ENCODE results near the gene NME7. TPM values are rescaled to one million over a fixed set of nuclear protein-coding genes. Genes with fewer than 3 reads are reported as not detected.
A peak's percentile ranks its signal among the peaks of the same experiment; 100 is the strongest.

The NME7 gene
- total RNA-seq, 2 experiments from 2014 or later, result 18.9 to 22.4 TPM

DNA sequence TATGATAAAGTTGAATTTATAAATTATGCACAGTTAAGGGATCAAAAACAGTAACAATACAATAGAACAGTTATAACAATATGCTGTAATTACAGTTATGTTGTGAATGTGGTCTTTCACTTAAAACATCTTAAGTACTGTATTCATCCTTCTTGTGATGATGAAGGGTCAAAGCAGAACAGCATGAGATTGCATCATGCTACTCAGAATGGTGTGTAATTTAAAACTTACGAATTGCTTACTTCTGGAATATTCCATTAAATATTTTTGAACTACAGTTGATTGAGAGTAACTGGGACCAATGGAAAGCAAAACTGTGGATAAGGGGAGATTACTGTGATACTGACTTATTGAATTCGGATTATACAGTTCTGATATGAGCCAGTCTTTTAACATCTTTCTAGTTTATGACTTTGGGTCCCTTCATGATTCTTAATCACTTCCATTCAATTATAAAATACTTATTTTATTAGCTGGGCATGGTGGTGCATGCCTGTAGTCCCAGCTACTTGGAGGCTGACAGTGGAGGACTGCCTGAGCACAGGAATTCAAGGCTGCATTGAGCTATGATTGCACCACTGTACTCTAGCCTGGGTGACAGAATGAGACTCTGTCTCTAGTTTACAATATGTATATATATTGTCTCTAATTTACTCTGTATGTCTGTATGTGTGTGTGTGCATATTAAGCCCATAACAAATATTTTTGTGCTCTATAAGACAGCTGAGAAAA lies 217.9 kb downstream of the NME7 start:
- DNase-seq, result no peak
- no peaks in the 10 kb centered on the region for H3K4me1 Mint-ChIP-seq
- H3K36me3 Mint-ChIP-seq, result peaks cover 3% of the 10 kb centered on the region
- H3K4me3 Mint-ChIP-seq, result no peak overlapping the region
- no peak overlapping the region for H3K27ac Mint-ChIP-seq
- H3K27me3 Mint-ChIP-seq, result no peaks in the 10 kb centered on the region
- H3K9me3 Mint-ChIP-seq, result no peaks in the 10 kb centered on the region

DNA sequence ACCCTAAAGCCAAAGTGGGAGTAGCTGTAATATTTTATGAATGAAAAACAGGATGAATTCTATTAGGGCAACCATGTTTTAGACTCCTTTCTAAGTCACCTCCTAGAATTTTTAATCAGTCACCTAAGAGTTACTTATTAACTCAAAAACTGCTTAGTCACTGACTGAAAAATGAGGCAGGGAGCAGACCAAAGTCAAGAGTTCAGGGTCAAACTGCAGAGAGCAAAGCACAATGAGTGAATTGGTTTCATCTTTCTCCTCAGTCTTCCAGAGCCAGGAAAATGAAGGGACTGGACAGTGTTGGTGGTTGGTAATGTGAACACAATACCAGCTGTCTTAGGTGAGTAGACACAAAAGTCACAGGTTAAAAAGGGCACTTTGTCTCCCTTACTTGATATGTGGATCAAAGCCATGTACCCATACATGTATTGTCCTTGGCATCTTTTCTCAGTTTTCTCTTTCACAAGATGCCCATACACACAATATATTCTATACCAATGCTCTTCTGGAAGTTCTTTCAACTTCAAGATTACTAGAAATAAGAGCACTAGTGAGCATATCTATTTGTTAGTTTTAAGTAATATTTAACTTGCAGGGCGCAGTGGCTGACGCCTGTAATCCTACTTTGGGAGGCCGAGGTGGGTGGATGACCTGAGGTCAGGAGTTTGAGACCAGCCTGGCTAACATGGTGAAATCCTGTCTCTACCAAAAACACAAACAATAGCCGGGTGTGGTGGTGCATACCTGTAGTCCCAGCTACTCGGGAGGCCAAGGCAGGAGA lies 218.9 kb downstream of the NME7 start:
- Mint-ChIP-seq H3K9me3 (no peaks in the 10 kb centered on the region), H3K4me1 (no peaks in the 10 kb centered on the region), H3K27ac (no peak overlapping the region), H3K4me3 (no peak overlapping the region), H3K27me3 (no peaks in the 10 kb centered on the region), H3K36me3 (peaks cover 3% of the 10 kb centered on the region)
- DNase-seq, result no peak

DNA sequence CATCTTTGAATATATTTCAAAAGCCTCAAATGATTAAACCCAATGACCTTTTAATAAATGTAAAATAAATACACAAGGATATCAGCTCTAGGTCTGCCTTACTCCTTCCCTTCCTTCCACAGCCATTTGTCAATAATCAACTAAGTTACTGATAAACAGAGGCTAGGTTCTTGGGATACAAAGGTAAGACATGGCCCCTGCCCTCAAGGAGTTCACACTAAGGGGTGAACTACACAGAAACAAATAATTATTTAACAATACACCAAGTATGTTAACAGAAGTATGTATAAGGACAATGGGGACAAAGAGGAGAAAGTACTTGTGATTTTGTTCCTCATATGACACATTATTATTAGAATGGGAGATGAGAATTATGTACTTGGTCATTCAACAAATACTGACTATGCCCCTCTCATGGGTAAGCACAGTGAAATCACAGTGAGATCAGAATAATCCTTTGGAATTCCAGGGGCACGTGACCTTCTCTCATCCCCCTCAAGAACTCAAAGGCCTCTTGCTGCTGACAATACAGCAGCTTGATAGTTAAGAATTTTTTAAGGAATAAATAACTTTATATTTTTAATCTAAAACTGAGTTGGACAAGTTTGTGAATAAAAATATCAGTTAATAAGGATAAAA lies 220.9 kb downstream of the NME7 start:
- H3K9me3 Mint-ChIP-seq, result no peaks in the 10 kb centered on the region
- no peaks in the 10 kb centered on the region for H3K27me3 Mint-ChIP-seq
- no peak for DNase-seq
- peaks cover 2% of the 10 kb centered on the region for H3K4me1 Mint-ChIP-seq
- H3K4me3 Mint-ChIP-seq, result no peak overlapping the region
- H3K27ac Mint-ChIP-seq, result no peak overlapping the region
- peaks cover 3% of the 10 kb centered on the region for H3K36me3 Mint-ChIP-seq

DNA sequence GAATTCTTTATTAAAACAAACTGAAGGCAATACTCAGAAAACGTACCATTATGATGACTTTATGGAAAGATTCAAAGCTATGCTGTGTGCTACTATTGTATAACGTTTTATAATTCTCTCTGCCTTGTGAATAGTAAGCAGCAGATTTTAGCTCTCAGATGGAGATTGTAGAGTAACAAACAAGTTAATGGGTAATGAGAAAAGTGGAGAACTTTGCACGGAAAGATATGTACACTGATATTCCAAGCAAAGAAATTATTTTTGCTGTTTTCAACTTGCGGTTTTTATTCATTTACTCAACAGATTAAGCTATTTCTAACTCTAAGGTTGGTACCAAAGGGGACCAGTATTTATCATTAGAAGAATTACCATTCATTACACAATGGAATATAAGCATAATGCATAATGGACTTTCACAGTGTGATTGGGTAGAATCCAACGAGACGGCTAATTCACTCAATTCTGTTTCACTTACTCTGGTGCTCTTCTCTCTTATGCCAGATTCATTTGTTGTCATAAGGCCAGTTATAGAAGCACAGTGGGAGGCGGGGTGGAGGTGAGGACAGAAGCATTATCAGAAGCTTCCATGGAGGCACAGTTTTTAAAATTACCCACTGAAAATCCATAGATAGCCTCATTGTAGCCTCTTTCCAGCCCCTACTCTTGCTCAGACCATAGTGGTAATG lies 222.5 kb downstream of the NME7 start:
- H3K27me3 Mint-ChIP-seq, result no peaks in the 10 kb centered on the region

DNA sequence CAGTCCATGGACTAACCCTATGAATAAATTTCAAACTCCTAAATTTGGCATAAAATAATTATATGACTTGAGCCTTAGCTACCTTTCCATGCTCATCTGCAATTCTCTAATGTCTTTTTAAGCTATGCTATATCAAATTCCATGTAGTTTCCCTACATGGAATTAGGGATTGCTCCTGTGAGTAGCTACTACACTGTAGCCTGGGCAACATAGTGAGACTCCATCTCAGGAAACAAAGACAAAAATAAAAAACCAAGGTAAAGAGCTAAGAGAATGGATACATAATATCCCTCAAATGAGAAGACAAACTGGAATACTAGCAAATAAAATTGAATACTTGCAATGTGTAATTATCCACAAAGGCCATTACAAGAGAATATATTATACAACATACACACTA lies 223.6 kb downstream of the NME7 start:
- Mint-ChIP-seq H3K27ac (no peak overlapping the region), H3K9me3 (no peaks in the 10 kb centered on the region), H3K4me1 (peaks cover 11% of the 10 kb centered on the region), H3K36me3 (peaks cover 4% of the 10 kb centered on the region), H3K27me3 (no peaks in the 10 kb centered on the region), H3K4me3 (no peak overlapping the region)
- DNase-seq, result no peak

More for the DNA sequence above, 222.5 kb downstream of the NME7 start:
- Mint-ChIP-seq H3K36me3 (peaks cover 3% of the 10 kb centered on the region), H3K9me3 (no peaks in the 10 kb centered on the region), H3K27ac (no peak overlapping the region), H3K4me3 (no peak overlapping the region), H3K4me1 (peaks cover 6% of the 10 kb centered on the region)
- DNase-seq, result no peak

DNA sequence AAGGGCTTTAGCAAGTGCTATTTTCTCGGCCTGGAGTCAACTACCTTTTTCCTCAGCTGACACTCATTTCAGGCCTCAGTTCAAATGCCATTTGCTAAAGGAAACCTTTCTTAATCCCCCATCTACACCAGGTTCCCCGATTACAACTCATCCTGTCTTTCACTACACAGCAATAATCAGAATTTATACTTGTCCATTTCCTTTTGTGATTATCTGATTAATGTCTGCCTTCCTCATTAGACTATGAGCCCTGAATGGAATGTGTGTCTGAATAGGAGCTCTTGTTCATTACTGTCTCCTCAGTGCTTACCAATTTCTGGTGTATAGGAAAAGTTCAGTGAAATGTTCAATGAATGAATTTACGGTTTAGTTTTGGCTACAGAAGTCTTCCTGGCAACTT lies 224.3 kb downstream of the NME7 start:
- H3K4me3 Mint-ChIP-seq, result no peak overlapping the region
- H3K4me1 Mint-ChIP-seq, result peaks cover 16% of the 10 kb centered on the region
- peaks cover 4% of the 10 kb centered on the region for H3K36me3 Mint-ChIP-seq
- H3K9me3 Mint-ChIP-seq, result no peaks in the 10 kb centered on the region
- H3K27ac Mint-ChIP-seq, result no peak overlapping the region
- no peak for DNase-seq
- no peaks in the 10 kb centered on the region for H3K27me3 Mint-ChIP-seq

DNA sequence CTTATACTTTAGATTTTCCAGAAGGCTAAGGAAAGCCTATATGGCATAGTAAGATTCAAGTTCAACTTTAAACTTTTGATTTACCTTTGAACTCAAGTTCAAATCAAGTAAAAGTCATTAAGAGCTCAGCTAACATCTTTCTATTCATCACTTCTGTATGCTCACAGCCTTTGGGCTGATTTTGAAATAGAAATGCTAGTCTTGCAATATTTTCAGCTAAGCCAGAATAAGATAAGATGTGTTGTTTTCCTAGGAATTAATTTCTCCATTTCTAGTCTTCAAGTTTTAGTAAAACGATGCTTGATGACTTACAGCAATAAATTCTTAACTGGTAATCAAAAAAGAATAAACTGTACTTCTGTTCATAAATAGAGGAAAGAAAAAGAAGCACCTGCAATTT lies 225.5 kb downstream of the NME7 start:
- Mint-ChIP-seq H3K4me1 (peaks cover 20% of the 10 kb centered on the region), H3K27ac (no peak overlapping the region), H3K4me3 (no peak overlapping the region), H3K36me3 (peaks cover 4% of the 10 kb centered on the region), H3K9me3 (no peaks in the 10 kb centered on the region), H3K27me3 (no peaks in the 10 kb centered on the region)
- no peak for DNase-seq

DNA sequence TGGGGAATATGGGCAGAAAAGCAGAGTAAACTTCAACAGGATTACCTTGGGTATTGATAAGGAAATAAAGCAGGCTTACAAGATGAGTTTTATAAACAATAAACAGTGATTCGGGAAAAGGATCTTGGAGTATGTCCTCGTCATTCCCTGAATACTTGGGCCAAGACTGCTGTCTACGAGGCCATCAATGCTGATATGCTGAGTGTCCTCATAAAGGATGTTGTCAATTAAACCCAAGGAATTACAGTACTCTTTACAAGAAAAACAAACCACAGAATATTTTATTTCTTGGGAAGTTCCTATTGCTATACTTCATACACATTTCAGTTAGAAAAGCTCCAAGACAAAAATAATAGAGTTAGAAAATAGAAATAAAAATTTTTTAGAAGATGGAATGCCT lies 226.2 kb downstream of the NME7 start:
- peaks cover 21% of the 10 kb centered on the region for H3K4me1 Mint-ChIP-seq
- peaks cover 4% of the 10 kb centered on the region for H3K36me3 Mint-ChIP-seq
- no peak for DNase-seq
- H3K4me3 Mint-ChIP-seq, result no peak overlapping the region
- H3K27me3 Mint-ChIP-seq, result no peaks in the 10 kb centered on the region
- H3K9me3 Mint-ChIP-seq, result no peaks in the 10 kb centered on the region
- no peak overlapping the region for H3K27ac Mint-ChIP-seq

DNA sequence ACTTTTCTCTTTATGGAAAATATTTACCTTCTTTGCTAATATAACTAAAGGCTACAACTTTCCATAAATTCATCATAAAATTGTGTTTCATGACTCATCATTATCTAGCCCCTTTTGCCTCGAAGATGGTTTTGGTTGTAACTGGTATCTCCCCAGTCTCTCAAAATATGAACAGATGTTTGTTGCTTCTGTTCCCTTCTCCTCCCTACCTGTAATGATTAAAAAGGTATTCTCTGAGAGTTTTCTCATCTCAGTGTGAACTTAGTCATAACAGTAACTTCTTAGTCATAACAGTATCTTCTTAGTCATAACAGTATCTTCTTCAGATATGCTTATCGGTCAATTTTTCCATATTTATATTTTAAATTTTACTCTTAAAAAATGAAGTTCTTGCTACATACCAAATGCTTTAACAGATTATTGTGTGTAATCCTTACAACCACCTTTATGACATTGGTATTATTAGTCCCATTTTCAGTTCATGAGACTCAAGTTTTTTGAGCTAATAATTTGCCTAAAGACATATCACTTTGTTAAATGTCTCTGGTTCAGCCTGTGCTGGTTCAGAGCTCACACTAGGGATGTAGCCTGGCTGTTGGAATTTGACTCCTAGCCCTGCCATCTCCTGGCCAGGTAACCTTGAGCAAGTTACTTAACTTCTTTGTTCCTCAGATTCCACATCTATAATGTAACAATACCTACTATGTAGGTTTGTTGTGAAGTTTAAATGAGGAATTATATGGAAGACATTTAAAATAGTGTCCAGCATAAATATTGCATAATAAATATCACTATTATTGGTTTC lies 228.5 kb downstream of the NME7 start:
- Mint-ChIP-seq H3K9me3 (no peaks in the 10 kb centered on the region), H3K4me1 (peaks cover 21% of the 10 kb centered on the region), H3K36me3 (peaks cover 2% of the 10 kb centered on the region), H3K27me3 (no peaks in the 10 kb centered on the region), H3K4me3 (no peak overlapping the region), H3K27ac (peak overlapping the region; percentile 75)
- no peak for DNase-seq

DNA sequence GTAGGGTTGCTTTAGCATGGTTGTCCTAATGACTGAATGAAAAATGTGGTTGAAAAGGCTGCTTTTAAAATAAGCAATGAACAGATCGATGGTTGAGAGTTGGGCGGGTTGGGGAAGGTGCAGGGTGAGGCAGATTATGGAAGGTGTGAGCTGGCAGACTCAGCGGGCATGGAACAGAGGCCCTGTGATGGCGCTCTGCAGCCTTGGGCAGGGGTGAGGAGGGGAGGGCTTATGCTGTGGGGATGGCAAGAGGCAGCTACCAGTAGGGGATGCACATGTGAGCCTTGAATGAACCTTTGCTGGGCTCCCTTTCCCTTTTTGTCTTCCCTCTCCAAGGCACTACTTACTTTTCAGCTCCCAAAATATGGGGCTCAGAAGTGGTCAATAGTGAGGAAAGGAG lies 230.2 kb downstream of the NME7 start:
- Mint-ChIP-seq H3K27me3 (no peaks in the 10 kb centered on the region), H3K36me3 (peaks cover 5% of the 10 kb centered on the region), H3K9me3 (no peaks in the 10 kb centered on the region), H3K27ac (no peak overlapping the region), H3K4me3 (no peak overlapping the region), H3K4me1 (peaks cover 19% of the 10 kb centered on the region)
- no peak for DNase-seq

DNA sequence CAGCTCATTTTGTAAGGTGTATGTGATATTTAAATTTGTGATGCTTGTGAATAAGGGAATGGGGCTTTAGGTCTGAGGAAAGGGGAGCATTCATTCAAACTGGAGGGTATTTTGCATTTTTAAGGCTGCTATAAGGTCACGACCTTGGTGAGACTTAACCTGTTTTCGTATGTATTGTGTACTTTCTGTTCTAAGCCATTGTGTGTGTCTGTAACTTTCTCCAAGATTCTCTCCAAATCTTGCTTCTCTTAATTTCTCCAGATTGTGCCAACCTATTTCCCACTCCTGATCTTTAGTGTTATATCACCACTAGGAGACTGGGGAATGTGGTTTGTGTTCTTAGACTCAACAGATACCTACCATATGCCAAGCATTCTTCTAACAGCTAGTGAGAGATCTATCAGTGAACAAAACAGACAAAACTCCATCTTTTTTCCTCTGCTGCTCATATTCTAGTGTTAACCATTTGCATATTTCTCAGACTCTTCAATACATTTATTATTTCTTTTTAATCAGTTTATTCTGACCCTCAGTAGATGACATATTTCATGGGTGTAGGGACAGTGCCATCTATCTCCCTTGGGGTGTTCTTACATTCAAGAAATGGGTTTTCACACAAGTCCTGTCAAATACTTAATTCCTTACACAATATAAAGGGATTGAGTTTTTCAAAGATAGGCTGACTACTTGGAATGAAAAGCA lies 233.6 kb downstream of the NME7 start:
- Mint-ChIP-seq H3K4me1 (peaks cover 13% of the 10 kb centered on the region), H3K27ac (no peak overlapping the region), H3K4me3 (no peak overlapping the region), H3K9me3 (no peaks in the 10 kb centered on the region), H3K36me3 (peaks cover 5% of the 10 kb centered on the region), H3K27me3 (no peaks in the 10 kb centered on the region)
- DNase-seq, result no peak

DNA sequence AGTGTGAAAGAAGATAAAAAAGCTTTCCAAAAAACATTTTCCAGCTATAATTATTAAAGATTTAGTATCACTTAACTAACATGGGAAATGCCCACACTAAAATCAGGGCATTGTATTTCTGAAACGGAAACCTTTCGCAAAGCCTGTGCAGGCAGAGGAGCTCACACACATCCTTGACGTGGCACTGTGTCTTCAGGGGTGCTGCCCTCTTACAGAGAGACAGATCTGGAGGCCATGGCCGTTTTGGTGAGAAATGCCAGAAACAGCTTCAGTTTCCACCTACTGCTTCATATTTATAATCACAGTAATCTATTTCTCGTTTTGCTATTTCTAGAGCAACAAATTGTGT lies 234.4 kb downstream of the NME7 start:
- Mint-ChIP-seq H3K27me3 (no peaks in the 10 kb centered on the region), H3K9me3 (no peaks in the 10 kb centered on the region), H3K4me1 (peaks cover 13% of the 10 kb centered on the region), H3K4me3 (no peak overlapping the region), H3K36me3 (peaks cover 5% of the 10 kb centered on the region), H3K27ac (no peak overlapping the region)
- no peak for DNase-seq

DNA sequence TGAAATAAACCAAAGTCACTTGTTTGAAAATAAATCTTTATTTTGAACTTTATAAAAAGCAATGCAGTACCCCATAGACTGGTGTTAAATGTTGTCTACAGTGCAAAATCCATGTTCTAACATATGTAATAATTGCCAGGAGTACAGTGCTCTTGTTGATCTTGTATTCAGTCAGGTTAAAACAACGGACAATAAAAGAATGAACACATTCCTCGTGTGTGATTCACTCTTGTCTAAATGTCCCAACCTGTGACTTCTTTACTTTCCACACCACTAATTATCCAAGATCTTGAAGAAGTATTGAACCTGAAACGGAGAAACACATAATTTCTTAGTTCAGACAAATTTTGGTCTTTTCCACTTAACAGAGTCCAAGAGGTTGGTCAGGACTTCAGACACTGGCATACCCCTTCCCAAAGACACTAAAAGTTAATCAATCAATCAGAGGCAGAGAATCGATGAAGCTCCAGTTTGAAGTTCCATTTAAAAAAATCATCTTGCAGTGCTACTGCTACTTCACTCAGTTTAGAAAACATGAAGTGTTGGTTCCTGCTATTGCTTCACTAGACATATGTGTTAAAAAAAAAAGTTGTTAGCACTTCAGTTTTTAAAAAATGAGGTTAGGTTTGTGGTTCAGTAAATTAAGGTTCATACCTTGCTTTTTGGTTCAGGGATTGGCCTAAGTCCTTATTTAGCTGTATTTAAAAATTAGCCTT lies 234.9 kb downstream of the NME7 start:
- Mint-ChIP-seq H3K27ac (no peak overlapping the region), H3K4me1 (peaks cover 14% of the 10 kb centered on the region), H3K4me3 (no peak overlapping the region), H3K36me3 (peaks cover 9% of the 10 kb centered on the region), H3K9me3 (no peaks in the 10 kb centered on the region), H3K27me3 (no peaks in the 10 kb centered on the region)
- no peak for DNase-seq
